Endodermal cell (in vitro differentiated cells): Measurements from ENCODE around the gene DDX19B. TPM values are rescaled to one million over a fixed set of nuclear protein-coding genes. Genes with fewer than 3 reads are reported as not detected.
"Not testable (repeated sequence)": the region's sequence is repeated elsewhere in the genome, so short reads cannot be mapped to it uniquely, and the experiment has no call there.

Source experiments
- DNase-seq: peaks from one replicate; pipeline ENCODE4 v3.0.0-alpha.2; 2017
- H3K27ac ChIP-seq: 2 replicates; pipeline ENCODE4 v1.5.1; 2013; ENCODE audit warnings: mild to moderate bottlenecking, low read depth, low read length, moderate library complexity
- H3K27me3 ChIP-seq: 2 replicates; pipeline ENCODE4 v1.6.1; 2013; ENCODE audit warnings: mild to moderate bottlenecking, low read length, moderate library complexity; ENCODE audit not compliant: insufficient read depth, control insufficient read depth, poor library complexity, severe bottlenecking
- H3K36me3 ChIP-seq: 2 replicates; pipeline ENCODE4 v1.7.0; 2013; ENCODE audit warnings: mild to moderate bottlenecking, low read length, moderate library complexity; ENCODE audit not compliant: control insufficient read depth, insufficient read depth
- H3K4me1 ChIP-seq: one replicate; pipeline ENCODE4 v1.7.0; 2013; ENCODE audit warnings: low read length; ENCODE audit not compliant: control insufficient read depth, insufficient read depth
- H3K4me3 ChIP-seq: 2 replicates; pipeline ENCODE4 v1.5.1; 2013; ENCODE audit warnings: mild to moderate bottlenecking, low read length, moderate library complexity
- H3K9ac ChIP-seq: 2 replicates; pipeline ENCODE4 v1.6.1; 2013; ENCODE audit warnings: mild to moderate bottlenecking, low read length, moderate library complexity; ENCODE audit not compliant: poor library complexity, severe bottlenecking; ENCODE audit errors: extremely low read depth
- H3K9me3 ChIP-seq: 2 replicates; pipeline ENCODE4 v1.6.1; 2013; ENCODE audit warnings: mild to moderate bottlenecking, low read length, moderate library complexity; ENCODE audit not compliant: control insufficient read depth
- H3K27ac Mint-ChIP-seq: 2 replicates; pipeline ENCODE4 v1.8.0; 2020; ENCODE audit warnings: mixed read lengths
- H3K27me3 Mint-ChIP-seq: 2 replicates; pipeline ENCODE4 v1.8.0; 2021; ENCODE audit warnings: mild to moderate bottlenecking, mixed read lengths; ENCODE audit not compliant: insufficient read depth
- H3K36me3 Mint-ChIP-seq: 2 replicates; pipeline ENCODE4 v1.8.0; 2020; ENCODE audit warnings: low read depth, mixed read lengths
- H3K4me1 Mint-ChIP-seq: 2 replicates; pipeline ENCODE4 v1.8.0; 2020; ENCODE audit warnings: mixed read lengths
- H3K4me3 Mint-ChIP-seq: 2 replicates; pipeline ENCODE4 v1.8.0; 2020; ENCODE audit warnings: mild to moderate bottlenecking, moderate library complexity, mixed read lengths
- H3K9me3 Mint-ChIP-seq: 2 replicates; pipeline ENCODE4 v1.8.0; 2020; ENCODE audit warnings: mild to moderate bottlenecking, mixed read lengths
- WGBS, 2 experiments: methylation state at CpG; one replicate each; pipeline versions ENCODE4 v1.1.5 to v1.1.7; 2013; ENCODE audit warnings: missing lambda C conversion rate in 2 of 2, mixed read lengths in 1 of 2; ENCODE audit not compliant: insufficient coverage in 1 of 2, insufficient read length in 1 of 2; 5-methylcytosine and 5-hydroxymethylcytosine counted together
- total RNA-seq, 2 donors: library from RNA; stranded (reverse); fragmentation: NEBNext Ultra II Directional in 1 of 2; extraction: Animal tissue kit (Norgen Biotek cat#: 25700) in 1 of 2; gene quantifications; 2 replicates in 1 of 2; 3 replicates in 1 of 2; pipeline ENCODE4 v1.2.1, GENCODE V29; 2021
- TF ChIP-seq, protein P1 (sequence below): fragments of 200-600 bp; sonication (generic); conservative IDR thresholded peaks from 2 replicates; pipeline ENCODE4 v1.5.0; 2021; ENCODE audit warnings: antibody characterized with exemption, mild to moderate bottlenecking

The DDX19B gene
- total RNA-seq, 2 donors from 2014 or later = 39.2 to 43.5 TPM

DNA sequence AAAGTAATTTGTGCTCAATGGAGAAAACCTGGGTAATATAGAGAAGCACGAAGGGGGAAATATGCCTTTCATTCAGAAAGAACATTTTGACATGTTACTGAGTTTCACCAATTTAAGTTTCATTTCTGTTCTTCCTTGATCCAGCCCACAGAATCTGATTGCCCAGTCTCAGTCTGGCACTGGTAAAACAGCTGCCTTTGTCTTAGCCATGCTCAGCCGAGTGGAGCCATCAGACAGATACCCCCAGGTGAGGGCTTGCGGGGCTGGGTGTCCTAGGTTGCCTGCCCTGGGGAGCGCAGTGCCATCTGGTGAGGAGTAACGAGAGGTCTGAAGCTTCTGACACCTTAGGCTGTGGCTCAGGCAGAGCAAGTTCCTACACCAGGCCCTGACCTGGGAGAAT, 65.4 kb downstream of the DDX19B start:
- Histone ChIP-seq H3K4me3 (no peak overlapping the region), H3K4me1 (no peaks in the 10 kb centered on the region), H3K27ac (no peak overlapping the region), H3K27me3 (no peaks in the 10 kb centered on the region), H3K9ac (no peak overlapping the region), H3K36me3 (peaks cover 73% of the 10 kb centered on the region), H3K9me3 (no peaks in the 10 kb centered on the region)
- Mint-ChIP-seq H3K27ac (no peak overlapping the region), H3K36me3 (peaks cover 56% of the 10 kb centered on the region), H3K9me3 (no peaks in the 10 kb centered on the region), H3K4me3 (no peak overlapping the region), H3K27me3 (no peaks in the 10 kb centered on the region), H3K4me1 (no peaks in the 10 kb centered on the region)
- WGBS, 2 experiments = 91 to 95% methylated on average over 5 of the region's 5 CpGs
- DNase-seq = no peak
- TF ChIP-seq, protein P1, sequence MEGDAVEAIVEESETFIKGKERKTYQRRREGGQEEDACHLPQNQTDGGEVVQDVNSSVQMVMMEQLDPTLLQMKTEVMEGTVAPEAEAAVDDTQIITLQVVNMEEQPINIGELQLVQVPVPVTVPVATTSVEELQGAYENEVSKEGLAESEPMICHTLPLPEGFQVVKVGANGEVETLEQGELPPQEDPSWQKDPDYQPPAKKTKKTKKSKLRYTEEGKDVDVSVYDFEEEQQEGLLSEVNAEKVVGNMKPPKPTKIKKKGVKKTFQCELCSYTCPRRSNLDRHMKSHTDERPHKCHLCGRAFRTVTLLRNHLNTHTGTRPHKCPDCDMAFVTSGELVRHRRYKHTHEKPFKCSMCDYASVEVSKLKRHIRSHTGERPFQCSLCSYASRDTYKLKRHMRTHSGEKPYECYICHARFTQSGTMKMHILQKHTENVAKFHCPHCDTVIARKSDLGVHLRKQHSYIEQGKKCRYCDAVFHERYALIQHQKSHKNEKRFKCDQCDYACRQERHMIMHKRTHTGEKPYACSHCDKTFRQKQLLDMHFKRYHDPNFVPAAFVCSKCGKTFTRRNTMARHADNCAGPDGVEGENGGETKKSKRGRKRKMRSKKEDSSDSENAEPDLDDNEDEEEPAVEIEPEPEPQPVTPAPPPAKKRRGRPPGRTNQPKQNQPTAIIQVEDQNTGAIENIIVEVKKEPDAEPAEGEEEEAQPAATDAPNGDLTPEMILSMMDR = no peak

DNA sequence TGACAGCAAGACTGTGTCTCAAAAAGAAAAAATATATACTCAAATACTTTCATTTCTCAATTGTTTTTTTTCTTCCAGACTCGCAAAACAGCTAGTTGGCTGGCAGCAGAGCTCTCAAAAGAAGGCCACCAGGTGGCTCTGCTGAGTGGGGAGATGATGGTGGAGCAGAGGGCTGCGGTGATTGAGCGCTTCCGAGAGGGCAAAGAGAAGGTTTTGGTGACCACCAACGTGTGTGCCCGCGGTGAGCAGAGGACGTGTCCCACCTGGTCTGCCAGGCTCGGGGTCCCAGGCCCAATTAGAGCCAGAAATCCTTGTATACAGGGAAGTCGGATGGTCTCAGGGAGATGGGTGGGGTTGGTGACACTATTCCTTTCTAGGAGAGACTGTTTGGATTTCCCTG, 71.2 kb downstream of the DDX19B start:
- WGBS, 2 experiments = 86 to 90% methylated on average over 4 to 10 of the region's 10 CpGs
- not testable (repeated sequence) for H3K4me3 Mint-ChIP-seq, H3K27me3 Mint-ChIP-seq, H3K27me3 ChIP-seq, H3K4me1 Mint-ChIP-seq, H3K4me1 ChIP-seq, H3K27ac ChIP-seq, H3K9ac ChIP-seq, H3K9me3 Mint-ChIP-seq, H3K9me3 ChIP-seq, H3K4me3 ChIP-seq
- DNase-seq = peak; percentile 77
- H3K36me3 ChIP-seq = peaks cover 74% of the 10 kb centered on the region
- peaks cover 75% of the 10 kb centered on the region for H3K36me3 Mint-ChIP-seq
- TF ChIP-seq, protein P1 = peak; percentile 81
- H3K27ac Mint-ChIP-seq = peak overlapping the region; percentile 38

DNA sequence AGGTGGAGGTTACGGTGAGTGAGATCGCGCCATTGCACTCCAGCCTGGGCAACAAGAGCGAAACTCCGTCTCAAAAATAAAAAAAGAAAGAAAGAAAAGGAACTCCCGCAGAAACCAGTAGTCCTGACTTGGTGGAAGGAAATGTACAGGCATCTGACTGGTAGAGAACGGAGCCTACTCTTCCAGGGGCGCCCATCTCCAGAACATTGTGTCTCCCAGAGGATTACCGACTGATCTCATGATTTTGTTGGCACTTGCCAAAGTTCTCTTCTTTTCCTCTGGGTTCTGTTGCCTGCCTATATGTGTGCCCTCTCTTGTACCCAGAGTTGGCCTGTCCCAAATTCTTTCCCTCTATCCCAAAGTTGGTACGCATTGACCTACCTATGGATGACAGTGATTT, 71.9 kb downstream of the DDX19B start:
- H3K27me3 ChIP-seq = no peaks in the 10 kb centered on the region
- H3K27ac Mint-ChIP-seq = no peak overlapping the region
- no peaks in the 10 kb centered on the region for H3K9me3 ChIP-seq
- H3K4me1 Mint-ChIP-seq = no peaks in the 10 kb centered on the region
- no peak overlapping the region for H3K4me3 Mint-ChIP-seq
- H3K4me1 ChIP-seq = no peaks in the 10 kb centered on the region
- peaks cover 76% of the 10 kb centered on the region for H3K36me3 ChIP-seq
- TF ChIP-seq, protein P1 = no peak
- H3K36me3 Mint-ChIP-seq = peaks cover 76% of the 10 kb centered on the region
- H3K27me3 Mint-ChIP-seq = no peaks in the 10 kb centered on the region
- no peak overlapping the region for H3K27ac ChIP-seq
- H3K4me3 ChIP-seq = no peak overlapping the region
- H3K9me3 Mint-ChIP-seq = no peaks in the 10 kb centered on the region
- H3K9ac ChIP-seq = no peak overlapping the region
- 91 to 93% methylated on average over 10 of the region's 10 CpGs for WGBS, 2 experiments
- no peak for DNase-seq
